AG04449 (cell line): ENCODE data around the gene C6orf120.

Experiments used
- CTCF ChIA-PET: fragments of 350-600 bp; formaldehyde crosslinking; extraction: SDS; loops from one replicate; lab custom pipeline; 2021; ENCODE audit warnings: antibody characterized with exemption; lab: Yijun Ruan, JAX
- POLR2A ChIA-PET: fragments of 400-600, 350-600 bp; formaldehyde crosslinking; extraction: SDS; loops from one replicate; lab custom pipeline; 2020; ENCODE audit warnings: antibody characterized with exemption, inconsistent platforms; lab: Yijun Ruan, JAX
- DNase-seq: peaks from one replicate; pipeline ENCODE4 v3.0.0-alpha.2; 2010; ENCODE audit warnings: low read depth, low spot score
- H3K4me3 ChIP-seq: 2 replicates; pipeline ENCODE4 v1.5.1; 2011; ENCODE audit warnings: low read depth, mild to moderate bottlenecking, control low read depth, low read length
- CTCF ChIP-seq: IDR thresholded peaks from one replicate; pipeline ENCODE4 v1.5.1; 2011; ENCODE audit warnings: mild to moderate bottlenecking, moderate library complexity, low read length, control low read depth, inconsistent platforms; ENCODE audit not compliant: insufficient read depth; ENCODE audit errors: missing control alignments

The C6orf120 gene

GRCh38 chr6:169738204-169738975 lies 36.5 kb downstream of the C6orf120 start:
- no peak for DNase-seq
- H3K4me3 ChIP-seq: no peak overlapping the region
- no peak for TF ChIP-seq CTCF
- CTCF ChIA-PET: no interaction called here
- POLR2A ChIA-PET: no interaction called here

- TF ChIP-seq CTCF: no peak
- POLR2A ChIA-PET: no interaction called here
- no peak for DNase-seq
- CTCF ChIA-PET: no interaction called here
- H3K4me3 ChIP-seq: no peak overlapping the region
Measured at GRCh38 chr6:169738976-169739529, 37.1 kb downstream of the C6orf120 start.

- TF ChIP-seq CTCF: no peak
- DNase-seq: no peak
- POLR2A ChIA-PET: no interaction called here
- CTCF ChIA-PET: interaction anchor here (1.7 kb wide), 1 partner anchor 9 kb away, joined by 7 read pairs; no protein-coding TSS in a partner anchor
- no peak overlapping the region for H3K4me3 ChIP-seq
Measured at GRCh38 chr6:169741344-169741743, 39.4 kb downstream of the C6orf120 start.

GRCh38 chr6:169745405-169745804 lies 43.5 kb downstream of the C6orf120 start:
- ChIA-PET CTCF (no interaction called here), POLR2A (no interaction called here)
- DNase-seq: no peak
- no peak for TF ChIP-seq CTCF
- no peak overlapping the region for H3K4me3 ChIP-seq

- no peak for DNase-seq
- CTCF ChIA-PET: no interaction called here
- POLR2A ChIA-PET: no interaction called here
- TF ChIP-seq CTCF: no peak
- no peak overlapping the region for H3K4me3 ChIP-seq
Measured at GRCh38 chr6:169746556-169746955, 44.6 kb downstream of the C6orf120 start.
